ENCODE results near the gene PEX16. TPM values are rescaled to one million over a fixed set of nuclear protein-coding genes. Genes with fewer than 3 reads are reported as not detected.

PEX16 gene
- total and polyA plus RNA-seq, 10 donors, result 29.2 to 50.1 (median 34.9) TPM

DNA sequence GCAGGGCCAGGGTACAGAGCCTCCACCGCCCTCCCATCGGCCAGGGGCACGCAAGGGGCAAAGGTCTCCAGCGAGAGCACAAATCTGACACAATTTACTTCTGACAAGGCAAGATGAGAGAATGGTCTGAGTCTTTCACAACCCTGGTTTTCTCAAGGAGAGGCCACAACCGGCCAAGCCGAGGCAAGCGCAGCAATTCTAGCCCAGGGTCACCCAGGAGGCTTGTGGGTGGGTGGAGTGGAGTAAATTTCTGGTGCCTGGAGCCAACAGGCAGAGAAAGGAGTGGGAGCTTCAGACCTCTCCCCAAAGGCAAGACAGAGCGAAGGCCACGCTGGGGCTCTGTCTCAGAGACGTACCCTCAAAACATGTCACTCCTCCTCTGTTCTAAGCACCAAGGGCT, 14.1 kb upstream of the PEX16 start:
- H3K27ac ChIP-seq, result peak overlapping the region in 6 of 8 donors; percentile 12 to 86 (median 78)
- intact Hi-C loops (cut with DNase I; ENCODE audit: low total_unique reads), result no loop called here
- no peaks in the 10 kb centered on the region for H3K9me3 ChIP-seq
- TF ChIP-seq POLR2AphosphoS5 (IDR thresholded peaks at IDR 0.05) (no peak), POLR2A (IDR thresholded peaks at IDR 0.05) (no peak)
- TF ChIP-seq, protein P1, sequence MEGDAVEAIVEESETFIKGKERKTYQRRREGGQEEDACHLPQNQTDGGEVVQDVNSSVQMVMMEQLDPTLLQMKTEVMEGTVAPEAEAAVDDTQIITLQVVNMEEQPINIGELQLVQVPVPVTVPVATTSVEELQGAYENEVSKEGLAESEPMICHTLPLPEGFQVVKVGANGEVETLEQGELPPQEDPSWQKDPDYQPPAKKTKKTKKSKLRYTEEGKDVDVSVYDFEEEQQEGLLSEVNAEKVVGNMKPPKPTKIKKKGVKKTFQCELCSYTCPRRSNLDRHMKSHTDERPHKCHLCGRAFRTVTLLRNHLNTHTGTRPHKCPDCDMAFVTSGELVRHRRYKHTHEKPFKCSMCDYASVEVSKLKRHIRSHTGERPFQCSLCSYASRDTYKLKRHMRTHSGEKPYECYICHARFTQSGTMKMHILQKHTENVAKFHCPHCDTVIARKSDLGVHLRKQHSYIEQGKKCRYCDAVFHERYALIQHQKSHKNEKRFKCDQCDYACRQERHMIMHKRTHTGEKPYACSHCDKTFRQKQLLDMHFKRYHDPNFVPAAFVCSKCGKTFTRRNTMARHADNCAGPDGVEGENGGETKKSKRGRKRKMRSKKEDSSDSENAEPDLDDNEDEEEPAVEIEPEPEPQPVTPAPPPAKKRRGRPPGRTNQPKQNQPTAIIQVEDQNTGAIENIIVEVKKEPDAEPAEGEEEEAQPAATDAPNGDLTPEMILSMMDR (IDR thresholded peaks at IDR 0.05 in 8 of 11, conservative IDR thresholded peaks at IDR 0.05 in 3 of 11), result no peak
- H3K4me3 ChIP-seq, result peak overlapping the region in 5 of 8 donors; percentile 21 to 60 (median 30)
- WGBS, 5 donors, result 76 to 85% (median 80%) methylated on average over 7 to 10 of the region's 10 CpGs
- peaks cover 17 to 98% (median 67%) of the 10 kb centered on the region in 6 donors for H3K4me1 ChIP-seq
- peaks cover 0 to 68% (median 37%) of the 10 kb centered on the region in 6 donors for H3K36me3 ChIP-seq
- no peaks in the 10 kb centered on the region for H3K27me3 ChIP-seq (replicated peaks in 1 of 7)
- peak; percentile 71 for DNase-seq

DNA sequence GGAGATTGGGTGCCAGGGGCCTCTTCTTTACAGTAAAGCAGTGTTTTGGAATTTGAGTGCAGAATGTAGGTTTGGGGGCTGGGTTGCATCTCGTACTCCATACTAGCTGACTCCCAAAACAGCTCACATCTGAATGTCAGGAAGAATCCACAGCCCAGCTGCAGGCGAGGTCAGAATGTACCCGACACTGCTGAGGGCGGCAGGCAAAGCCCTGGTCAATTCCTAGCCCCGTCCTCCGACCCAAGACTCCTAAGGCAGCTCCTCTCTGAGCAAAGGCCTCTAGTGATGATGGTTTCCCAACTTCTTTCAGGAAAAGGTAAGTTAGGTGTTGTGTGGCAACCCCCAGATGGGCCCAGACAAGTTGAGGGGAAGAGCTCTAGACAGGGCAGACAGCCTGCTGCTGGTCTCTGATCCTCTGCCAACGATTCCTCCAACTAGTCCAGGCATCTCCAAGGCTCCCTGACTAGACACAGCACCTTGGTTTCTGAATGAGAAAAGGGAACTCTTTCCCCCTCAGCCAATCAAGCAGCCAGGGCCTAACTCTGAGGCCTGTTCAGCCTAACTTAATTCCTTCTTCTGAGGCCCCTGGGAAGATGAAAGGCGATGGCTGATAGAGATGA, 13.4 kb upstream of the PEX16 start:
- Histone ChIP-seq H3K4me3 (peak overlapping the region in 5 of 8 donors; percentile 10 to 60 (median 30)), H3K27ac (peak overlapping the region in 6 of 8 donors; percentile 14 to 86 (median 78)), H3K9me3 (no peaks in the 10 kb centered on the region), H3K4me1 (peaks cover 17 to 93% (median 64%) of the 10 kb centered on the region in 6 donors), H3K27me3 (replicated peaks in 1 of 7) (peaks cover 0 to 2% (median 0%) of the 10 kb centered on the region in 7 donors), H3K36me3 (peaks cover 0 to 61% (median 37%) of the 10 kb centered on the region in 6 donors)
- intact Hi-C loops (cut with DNase I; ENCODE audit: low total_unique reads), result no loop called here
- WGBS, 5 donors, result 76 to 85% (median 81%) methylated on average over 7 to 8 of the region's 8 CpGs
- TF ChIP-seq, protein P1 (IDR thresholded peaks at IDR 0.05 in 8 of 11, conservative IDR thresholded peaks at IDR 0.05 in 3 of 11), result no peak
- no peak for TF ChIP-seq POLR2A (IDR thresholded peaks at IDR 0.05)
- TF ChIP-seq POLR2AphosphoS5 (IDR thresholded peaks at IDR 0.05), result no peak
- DNase-seq, result peak; percentile 72

DNA sequence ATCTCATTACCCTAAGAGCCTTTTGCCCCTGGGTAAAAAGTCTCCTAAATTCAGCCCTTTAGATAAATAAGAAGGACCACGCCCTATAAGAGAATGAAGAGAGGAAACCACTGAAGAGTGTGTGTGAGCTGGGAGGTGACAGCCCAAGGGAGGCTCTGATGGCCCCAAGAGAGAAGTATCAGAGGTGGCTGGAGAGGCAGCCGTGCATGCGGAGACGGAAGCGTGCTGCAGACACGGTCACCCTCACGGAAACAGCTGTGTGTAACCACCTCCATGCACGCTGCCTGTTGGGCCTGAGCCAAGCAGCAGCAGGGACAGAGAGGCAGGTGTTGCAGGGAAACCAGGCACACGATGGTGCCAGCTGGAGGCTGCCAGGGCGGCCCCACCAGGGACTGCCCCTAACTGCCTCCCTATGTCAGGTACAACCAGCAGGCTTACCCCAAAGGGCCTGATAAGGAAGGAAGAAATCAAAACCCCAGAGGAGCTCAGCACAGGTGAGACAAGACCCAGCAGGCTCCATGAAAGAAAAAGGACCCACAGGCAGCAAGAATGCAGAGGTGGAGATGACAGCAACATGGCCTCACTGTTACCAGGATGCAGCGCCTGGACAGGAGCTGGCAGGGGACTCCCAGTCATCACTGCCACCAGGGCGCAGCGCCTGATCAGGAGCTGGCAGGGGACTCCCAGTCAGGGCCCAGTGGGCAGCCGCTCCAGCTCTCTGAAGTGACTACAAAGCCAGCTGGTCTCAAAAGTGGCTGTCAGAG, 12.5 kb upstream of the PEX16 start:
- peaks cover 0 to 53% (median 28%) of the 10 kb centered on the region in 6 donors for H3K36me3 ChIP-seq
- 44 to 56% (median 51%) methylated on average over 11 to 14 of the region's 14 CpGs for WGBS, 5 donors
- peak overlapping the region in 5 of 8 donors; percentile 10 to 60 (median 30) for H3K4me3 ChIP-seq
- peak; percentile 92 to 96 (median 93) for TF ChIP-seq POLR2AphosphoS5 (IDR thresholded peaks at IDR 0.05)
- TF ChIP-seq, protein P1 (IDR thresholded peaks at IDR 0.05 in 8 of 11, conservative IDR thresholded peaks at IDR 0.05 in 3 of 11), result no peak
- peak overlapping the region in 7 of 8 donors; percentile 46 to 86 (median 77) for H3K27ac ChIP-seq
- intact Hi-C loops (cut with DNase I; ENCODE audit: low total_unique reads), result no loop called here
- peaks cover 17 to 84% (median 57%) of the 10 kb centered on the region in 6 donors for H3K4me1 ChIP-seq
- H3K27me3 ChIP-seq (replicated peaks in 1 of 7), result peaks cover 0 to 10% (median 0%) of the 10 kb centered on the region in 7 donors
- DNase-seq, result peak; percentile 95
- no peaks in the 10 kb centered on the region for H3K9me3 ChIP-seq

All from spleen (tissue), 11 donors.